ENCODE results near the gene CCDC197. TPM values are rescaled to one million over a fixed set of nuclear protein-coding genes. Genes with fewer than 3 reads are reported as not detected.

CCDC197 gene
- total and polyA plus RNA-seq, 2 donors (not counting 1 experiment from before 2014, with no cell fraction given) = not detected

DNA sequence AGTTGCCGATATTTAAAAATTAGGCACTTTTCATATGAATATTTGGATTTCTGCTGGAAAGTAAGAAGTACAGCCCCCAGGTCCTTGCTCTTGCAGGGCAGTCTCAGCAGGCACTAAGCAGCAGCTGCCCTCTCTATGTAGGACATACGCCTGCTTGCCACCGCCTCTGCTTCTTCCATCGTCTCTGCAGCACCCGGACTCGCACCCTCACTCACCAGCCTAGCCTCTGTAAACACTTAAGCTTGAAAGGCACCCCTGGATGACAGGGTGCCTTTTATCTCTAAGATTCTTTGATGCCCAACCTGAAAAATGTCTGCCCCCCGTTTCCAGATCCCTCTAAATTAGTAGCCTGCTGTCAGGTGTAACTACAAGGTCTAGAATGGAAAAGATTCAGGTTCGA is 48.0 kb downstream of the CCDC197 start:
- peaks cover 2 to 48% of the 10 kb centered on the region in 2 experiments for H3K36me3 ChIP-seq (replicated peaks in 1 of 2; ENCODE audit: control extremely low read depth in 1 of 2, control insufficient read depth in 1 of 2, extremely low read depth in 1 of 2, insufficient read depth in 2 of 2, low read length in 1 of 2)
- no peak overlapping the region for H2AFZ ChIP-seq (ENCODE audit: insufficient read depth, low read depth, low read length, poor library complexity, severe bottlenecking)
- CTCF ChIA-PET = interaction anchor here (0.9 to 1.6 kb wide), 2 partner anchors 9 to 87 kb away, joined by 3 to 6 read pairs; no protein-coding TSS in a partner anchor

DNA sequence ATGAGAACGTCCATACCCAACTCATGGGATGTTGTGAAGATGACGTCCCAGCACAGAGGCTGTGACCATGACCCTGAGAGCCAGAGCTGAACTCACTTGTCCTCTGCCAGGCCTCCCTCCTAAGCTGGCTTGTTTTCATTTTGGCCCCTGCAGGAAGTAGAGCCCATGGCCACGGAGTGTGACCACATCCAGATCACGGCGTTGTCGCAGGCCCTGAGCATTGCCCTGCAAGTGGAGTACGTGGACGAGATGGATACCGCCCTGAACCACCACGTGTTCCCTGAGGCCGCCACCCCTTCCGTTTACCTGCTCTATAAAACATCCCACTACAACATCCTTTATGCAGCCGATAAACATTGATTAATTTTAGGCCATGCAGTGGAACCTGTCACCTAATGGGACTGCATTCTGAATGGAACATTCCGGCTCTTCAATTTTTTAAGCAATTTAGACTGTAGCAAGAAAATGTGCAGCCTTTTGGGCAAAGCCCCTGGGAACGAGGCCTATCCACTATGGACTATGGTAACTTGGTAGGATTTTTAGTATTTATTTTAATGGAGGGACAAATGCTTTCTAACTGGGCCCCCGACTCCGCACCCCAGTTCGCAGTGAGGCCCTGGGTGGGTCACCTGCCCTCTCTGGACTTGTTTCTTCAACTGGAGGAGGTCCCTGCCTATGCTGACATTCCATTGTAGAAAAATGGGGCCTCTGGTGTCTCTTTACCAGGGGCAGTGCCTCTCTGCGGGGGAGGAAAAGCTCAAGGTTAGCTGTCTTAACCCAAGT is 48.7 kb downstream of the CCDC197 start:
- Histone ChIP-seq H2AFZ (ENCODE audit: insufficient read depth, low read depth, low read length, poor library complexity, severe bottlenecking) (no peak overlapping the region), H3K27me3 (replicated peaks in 1 of 4; ENCODE audit: control extremely low read depth in 1 of 4, control insufficient read depth in 3 of 4, insufficient read depth in 4 of 4, low read length in 3 of 4) (no peaks in the 10 kb centered on the region), H4K20me1 (ENCODE audit: control insufficient read depth, insufficient read depth, low read length, poor library complexity, severe bottlenecking) (peaks cover 5% of the 10 kb centered on the region), H3K36me3 (replicated peaks in 1 of 2; ENCODE audit: control extremely low read depth in 1 of 2, control insufficient read depth in 1 of 2, extremely low read depth in 1 of 2, insufficient read depth in 2 of 2, low read length in 1 of 2) (peaks cover 5 to 55% of the 10 kb centered on the region in 2 experiments), H3K79me2 (ENCODE audit: control insufficient read depth, insufficient read depth, low read length) (no peaks in the 10 kb centered on the region), H3K9me3 (ENCODE audit: control extremely low read depth in 1 of 3, control insufficient read depth in 2 of 3, insufficient read depth in 1 of 3, low read length in 2 of 3) (no peaks in the 10 kb centered on the region), H3K27ac (ENCODE audit: low read length in 2 of 2) (no peak overlapping the region), H3K4me2 (replicated peaks; ENCODE audit: low read depth, low read length, poor library complexity, severe bottlenecking) (no peak overlapping the region), H3K9ac (ENCODE audit: low read length) (no peak overlapping the region), H3K4me1 (ENCODE audit: control insufficient read depth in 2 of 2, insufficient read depth in 2 of 2, low read length in 2 of 2) (no peaks in the 10 kb centered on the region), H3K4me3 (ENCODE audit: control extremely low read depth in 1 of 5, extremely low read depth in 1 of 5, insufficient read depth in 1 of 5, low read depth in 2 of 5, low read length in 4 of 5) (no peak overlapping the region)
- DNase-seq = no peak
- ChIA-PET POLR2A (no interaction called here), CTCF (interaction anchor here (0.9 to 2.7 kb wide), 3 partner anchors 9 to 87 kb away, joined by 3 to 6 read pairs (median 6); no protein-coding TSS in a partner anchor)
- Mint-ChIP-seq H3K27ac (no peak overlapping the region), H3K4me1 (no peaks in the 10 kb centered on the region), H3K27me3 (no peaks in the 10 kb centered on the region), H3K4me3 (no peak overlapping the region), H3K9me3 (ENCODE audit: insufficient read depth) (no peaks in the 10 kb centered on the region)
- WGBS (ENCODE audit: insufficient coverage) = 92% methylated on average over 18 of the region's 19 CpGs
- ATAC-seq (ENCODE audit: low read depth) = no peak
- intact Hi-C loops (cut with micrococcal nuclease) = no loop called here
- no peak for TF ChIP-seq EZH2 (IDR thresholded peaks at IDR 0.05; ENCODE audit: borderline replicate concordance, insufficient read depth, low read depth, low read length, poor library complexity, severe bottlenecking)
- TF ChIP-seq, protein P1, sequence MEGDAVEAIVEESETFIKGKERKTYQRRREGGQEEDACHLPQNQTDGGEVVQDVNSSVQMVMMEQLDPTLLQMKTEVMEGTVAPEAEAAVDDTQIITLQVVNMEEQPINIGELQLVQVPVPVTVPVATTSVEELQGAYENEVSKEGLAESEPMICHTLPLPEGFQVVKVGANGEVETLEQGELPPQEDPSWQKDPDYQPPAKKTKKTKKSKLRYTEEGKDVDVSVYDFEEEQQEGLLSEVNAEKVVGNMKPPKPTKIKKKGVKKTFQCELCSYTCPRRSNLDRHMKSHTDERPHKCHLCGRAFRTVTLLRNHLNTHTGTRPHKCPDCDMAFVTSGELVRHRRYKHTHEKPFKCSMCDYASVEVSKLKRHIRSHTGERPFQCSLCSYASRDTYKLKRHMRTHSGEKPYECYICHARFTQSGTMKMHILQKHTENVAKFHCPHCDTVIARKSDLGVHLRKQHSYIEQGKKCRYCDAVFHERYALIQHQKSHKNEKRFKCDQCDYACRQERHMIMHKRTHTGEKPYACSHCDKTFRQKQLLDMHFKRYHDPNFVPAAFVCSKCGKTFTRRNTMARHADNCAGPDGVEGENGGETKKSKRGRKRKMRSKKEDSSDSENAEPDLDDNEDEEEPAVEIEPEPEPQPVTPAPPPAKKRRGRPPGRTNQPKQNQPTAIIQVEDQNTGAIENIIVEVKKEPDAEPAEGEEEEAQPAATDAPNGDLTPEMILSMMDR (IDR thresholded peaks at IDR 0.05) = no peak

More for the DNA sequence above, 48.0 kb downstream of the CCDC197 start:
- POLR2A ChIA-PET = no interaction called here
- DNase-seq = no peak
- peaks cover 2% of the 10 kb centered on the region for H4K20me1 ChIP-seq (ENCODE audit: control insufficient read depth, insufficient read depth, low read length, poor library complexity, severe bottlenecking)
- no peaks in the 10 kb centered on the region for H3K9me3 ChIP-seq (ENCODE audit: control extremely low read depth in 1 of 3, control insufficient read depth in 2 of 3, insufficient read depth in 1 of 3, low read length in 2 of 3)
- Mint-ChIP-seq H3K9me3 (ENCODE audit: insufficient read depth) (no peaks in the 10 kb centered on the region), H3K27ac (no peak overlapping the region), H3K27me3 (no peaks in the 10 kb centered on the region), H3K4me1 (no peaks in the 10 kb centered on the region), H3K4me3 (no peak overlapping the region)
- H3K27me3 ChIP-seq (replicated peaks in 1 of 4; ENCODE audit: control extremely low read depth in 1 of 4, control insufficient read depth in 3 of 4, insufficient read depth in 4 of 4, low read length in 3 of 4) = no peaks in the 10 kb centered on the region
- no peak for ATAC-seq (ENCODE audit: low read depth)
- H3K27ac ChIP-seq (ENCODE audit: low read length in 2 of 2) = no peak overlapping the region
- no peak overlapping the region for H3K9ac ChIP-seq (ENCODE audit: low read length)
- TF ChIP-seq, protein P1 (IDR thresholded peaks at IDR 0.05) = no peak
- TF ChIP-seq EZH2 (IDR thresholded peaks at IDR 0.05; ENCODE audit: borderline replicate concordance, insufficient read depth, low read depth, low read length, poor library complexity, severe bottlenecking) = no peak
- no peak overlapping the region for H3K4me2 ChIP-seq (replicated peaks; ENCODE audit: low read depth, low read length, poor library complexity, severe bottlenecking)
- no peaks in the 10 kb centered on the region for H3K79me2 ChIP-seq (ENCODE audit: control insufficient read depth, insufficient read depth, low read length)
- intact Hi-C loops (cut with micrococcal nuclease) = no loop called here
- H3K4me3 ChIP-seq (ENCODE audit: control extremely low read depth in 1 of 5, extremely low read depth in 1 of 5, insufficient read depth in 1 of 5, low read depth in 2 of 5, low read length in 4 of 5) = no peak overlapping the region
- WGBS (ENCODE audit: insufficient coverage) = 94% methylated on average over 6 of the region's 8 CpGs
- H3K4me1 ChIP-seq (ENCODE audit: control insufficient read depth in 2 of 2, insufficient read depth in 2 of 2, low read length in 2 of 2) = no peaks in the 10 kb centered on the region

Data from B cell (primary cell).